GM19324 (cell line): ENCODE data around the gene ZFYVE28.

Source experiments
- ATAC-seq: cut with Tn5 transposase; IDR thresholded peaks from one replicate; pipeline ENCODE4 v1.9.1; 2021; ENCODE audit warnings: mild to moderate bottlenecking, moderate library complexity; ENCODE audit not compliant: unreplicated experiment, low FRiP score

The ZFYVE28 gene

GRCh38 chr4:2313366-2313765 lies 105.1 kb downstream of the ZFYVE28 start:
- ATAC-seq, result no peak

GRCh38 chr4:2306773-2307410 lies 111.6 kb downstream of the ZFYVE28 start:
- no peak for ATAC-seq

- ATAC-seq, result no peak
These were observed 112.5 kb downstream of the ZFYVE28 start for GRCh38 chr4:2305766-2306501.

- no peak for ATAC-seq
These were observed 113.4 kb downstream of the ZFYVE28 start for GRCh38 chr4:2304877-2305561.

- no peak for ATAC-seq
These were observed 114.0 kb downstream of the ZFYVE28 start for GRCh38 chr4:2304321-2304876.

- no peak for ATAC-seq
These were observed 114.6 kb downstream of the ZFYVE28 start for GRCh38 chr4:2303686-2304320.

- no peak for ATAC-seq
These were observed 115.2 kb downstream of the ZFYVE28 start for GRCh38 chr4:2303121-2303685.

- no peak for ATAC-seq
These were observed 115.9 kb downstream of the ZFYVE28 start for GRCh38 chr4:2302387-2303119.

- no peak for ATAC-seq
These were observed 116.6 kb downstream of the ZFYVE28 start for GRCh38 chr4:2301806-2302205.

- no peak for ATAC-seq
These were observed 117.2 kb downstream of the ZFYVE28 start for GRCh38 chr4:2301225-2301642.

- no peak for ATAC-seq
These were observed 117.8 kb downstream of the ZFYVE28 start for GRCh38 chr4:2300431-2301224.

GRCh38 chr4:2299794-2300193 lies 118.7 kb downstream of the ZFYVE28 start:
- ATAC-seq, result no peak

- no peak for ATAC-seq
These were observed 119.9 kb downstream of the ZFYVE28 start for GRCh38 chr4:2298532-2298991.

GRCh38 chr4:2297606-2298531 lies 120.6 kb downstream of the ZFYVE28 start:
- no peak for ATAC-seq

- ATAC-seq, result no peak
These were observed 121.5 kb downstream of the ZFYVE28 start for GRCh38 chr4:2296631-2297601.

GRCh38 chr4:2295900-2296442 lies 122.5 kb downstream of the ZFYVE28 start:
- ATAC-seq, result no peak
